ENCODE results near the gene ITPR2.

GRCh38 chr12:26754148-26754547 is 78.8 kb downstream of the ITPR2 start:
- no peak for TF ChIP-seq CTCF (IDR thresholded peaks at IDR 0.05)
- TF ChIP-seq POLR2AphosphoS5 (IDR thresholded peaks at IDR 0.05; ENCODE audit: insufficient read depth in 1 of 2, low read depth in 1 of 2) = no peak
